Common myeloid progenitor, CD34-positive (primary cell): ENCODE results near the gene PLXNA3.

Source experiments
- CTCF ChIA-PET: fragments of 350-600 bp; sonication (Branson Sonifier 250); formaldehyde crosslinking; loops from one replicate; lab custom pipeline; 2021; ENCODE audit warnings: antibody characterized with exemption; lab: Charles Lee
- POLR2A ChIA-PET: fragments of 350-600 bp; sonication (Branson Sonifier 250); formaldehyde crosslinking; loops from one replicate; lab custom pipeline; 2021; ENCODE audit warnings: antibody characterized with exemption; lab: Charles Lee
- DNase-seq, 3 donors: peaks; one replicate each; pipeline versions ENCODE4 v3.0.0 to v3.0.0-alpha.2; 2013
- H3K27ac ChIP-seq, 2 experiments: 1 replicate in 1 of 2; 2 replicates in 1 of 2; pipeline ENCODE4 v1.7.0; 2013; ENCODE audit warnings: inconsistent platforms in 2 of 2, low read length in 2 of 2, mild to moderate bottlenecking in 2 of 2, low read depth in 1 of 2, moderate library complexity in 1 of 2; ENCODE audit not compliant: severe bottlenecking in 2 of 2, insufficient read depth in 1 of 2, poor library complexity in 1 of 2
- H3K27me3 ChIP-seq, 5 experiments: replicated peaks in 2 of 5; 1 replicate in 3 of 5; 2 replicates in 2 of 5; pipeline versions ENCODE4 v1.6.1 to v1.7.0; 2013; ENCODE audit warnings: low read length in 4 of 5, mild to moderate bottlenecking in 2 of 5, moderate library complexity in 2 of 5, inconsistent platforms in 1 of 5; ENCODE audit not compliant: insufficient read depth in 5 of 5, control insufficient read depth in 4 of 5
- H3K36me3 ChIP-seq, 4 experiments: 1 replicate in 2 of 4; 2 replicates in 2 of 4; pipeline versions ENCODE4 v1.6.1 to v1.7.0; 2013; ENCODE audit warnings: low read length in 3 of 4, control low read depth in 1 of 4, mild to moderate bottlenecking in 1 of 4; ENCODE audit not compliant: control insufficient read depth in 4 of 4, insufficient read depth in 4 of 4
- H3K4me1 ChIP-seq, 4 experiments: 1 replicate in 3 of 4; 2 replicates in 1 of 4; pipeline versions ENCODE4 v1.6.1 to v1.7.1; 2013; ENCODE audit warnings: low read length in 3 of 4, mild to moderate bottlenecking in 3 of 4, control low read depth in 1 of 4, inconsistent platforms in 1 of 4, moderate library complexity in 1 of 4; ENCODE audit not compliant: control insufficient read depth in 4 of 4, insufficient read depth in 4 of 4; ENCODE audit errors: control extremely low read depth in 1 of 4
- H3K4me3 ChIP-seq, 7 experiments: 1 replicate in 4 of 7; 2 replicates in 3 of 7; pipeline versions ENCODE4 v1.5.1 to v1.7.0; 2013; ENCODE audit warnings: mild to moderate bottlenecking in 7 of 7, low read length in 6 of 7, moderate library complexity in 6 of 7, inconsistent platforms in 2 of 7, low read depth in 2 of 7, control low read depth in 1 of 7; ENCODE audit not compliant: insufficient read depth in 4 of 7, control insufficient read depth in 1 of 7; ENCODE audit errors: extremely low read depth in 1 of 7
- H3K9me3 ChIP-seq, 5 experiments: 1 replicate in 4 of 5; 2 replicates in 1 of 5; pipeline versions ENCODE4 v1.6.1 to v1.7.1; 2013; ENCODE audit warnings: low read length in 4 of 5, mild to moderate bottlenecking in 2 of 5, inconsistent platforms in 1 of 5, low read depth in 1 of 5, moderate library complexity in 1 of 5; ENCODE audit not compliant: control insufficient read depth in 4 of 5, insufficient read depth in 2 of 5; ENCODE audit errors: control extremely low read depth in 1 of 5
- WGBS: methylation state at CpG from one replicate; pipeline ENCODE4 v1.1.5; 2013; ENCODE audit not compliant: insufficient coverage; 5-methylcytosine and 5-hydroxymethylcytosine counted together

PLXNA3 gene

DNA sequence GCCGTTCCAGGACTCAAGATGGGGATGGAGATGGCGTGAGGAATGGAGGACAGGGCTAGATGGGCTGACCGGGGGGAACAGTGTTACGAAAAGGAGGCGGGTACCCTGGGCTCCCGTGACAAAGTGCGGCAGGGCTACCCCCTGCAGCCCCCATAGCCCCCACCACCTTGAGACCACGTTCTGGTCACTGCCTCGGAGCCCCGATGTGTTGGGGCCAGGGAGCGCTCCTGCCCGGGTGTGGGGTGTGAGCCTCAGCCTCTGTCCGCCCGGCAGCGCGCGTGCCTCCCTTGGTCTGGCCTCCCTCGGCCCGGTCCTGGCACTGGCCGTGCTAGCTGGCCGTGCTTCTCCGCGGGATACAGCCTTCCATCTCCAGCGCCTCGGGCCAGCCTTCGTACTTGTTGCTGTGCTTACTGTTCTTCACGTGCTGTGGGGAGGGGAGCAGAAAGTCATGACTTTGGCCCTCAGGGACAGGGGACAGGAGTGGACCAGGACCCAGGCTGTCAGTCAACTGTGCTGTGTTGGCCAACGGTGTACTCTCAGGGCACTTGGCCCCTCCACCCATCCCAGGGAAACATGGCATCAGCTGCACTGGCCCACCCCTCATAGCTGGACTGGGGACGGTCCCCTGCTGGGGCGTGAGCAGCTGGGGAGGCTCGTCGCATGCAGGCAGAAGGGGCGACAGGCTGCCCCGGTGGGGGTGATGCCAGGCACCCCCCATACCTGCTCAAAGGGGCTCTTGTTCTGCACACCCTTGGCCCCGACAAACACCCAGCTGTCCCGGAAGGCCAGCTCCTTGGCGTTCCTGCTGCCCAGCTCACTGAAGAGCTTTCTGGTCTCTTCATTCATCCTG lies 48.6 kb downstream of the PLXNA3 start:
- ChIA-PET POLR2A (no interaction called here), CTCF (interaction anchor here (0.8 kb wide), 1 partner anchor 20 kb away, joined by 4 read pairs; no protein-coding TSS in a partner anchor)
- Histone ChIP-seq H3K4me1 (peaks cover 0 to 8% (median 3%) of the 10 kb centered on the region in 4 experiments), H3K27me3 (peaks cover 0 to 14% (median 0%) of the 10 kb centered on the region in 5 experiments), H3K9me3 (peaks cover 0 to 13% (median 0%) of the 10 kb centered on the region in 5 experiments), H3K4me3 (no peak overlapping the region), H3K27ac (no peak overlapping the region), H3K36me3 (peaks cover 0 to 41% (median 9%) of the 10 kb centered on the region in 4 experiments)
- DNase-seq: no peak
- 95% methylated on average over 32 of the region's 37 CpGs for WGBS

DNA sequence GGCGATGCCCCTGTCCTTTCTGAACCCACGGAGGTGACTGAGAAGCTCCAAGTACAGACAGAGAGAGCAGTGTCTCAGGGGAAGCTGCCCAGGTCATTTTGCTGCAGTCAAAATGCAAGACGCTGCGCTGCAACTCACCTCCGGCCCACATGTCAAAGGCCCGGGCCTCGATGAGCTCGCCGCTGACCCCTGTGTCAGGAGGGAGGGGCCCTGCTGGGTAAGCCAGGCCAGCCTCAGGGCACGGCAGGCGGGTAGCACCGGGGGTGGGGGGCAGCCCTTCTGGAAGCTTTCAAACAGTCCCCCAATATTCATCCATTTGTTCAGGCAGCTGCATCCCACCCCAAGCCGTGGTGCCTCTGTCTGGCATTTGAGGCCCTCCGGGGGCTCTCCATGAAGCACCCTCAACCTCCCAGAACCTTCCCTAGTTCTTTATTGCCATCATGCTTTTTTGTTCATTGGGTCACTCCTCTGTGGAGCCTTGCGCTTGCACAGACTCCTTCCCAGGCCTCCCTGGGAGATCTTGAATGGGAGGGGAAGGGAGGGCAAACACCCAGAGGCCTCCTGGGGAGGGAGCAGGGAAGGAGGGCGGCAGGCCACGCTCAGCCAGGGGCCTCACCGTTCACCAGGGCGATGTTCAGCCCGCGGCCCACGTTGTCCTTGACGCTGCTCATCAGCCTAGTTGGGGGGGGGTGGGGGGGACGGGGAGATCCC lies 49.7 kb downstream of the PLXNA3 start:
- Histone ChIP-seq H3K27me3 (peaks cover 0 to 14% (median 0%) of the 10 kb centered on the region in 5 experiments), H3K27ac (no peak overlapping the region), H3K36me3 (peaks cover 0 to 41% (median 9%) of the 10 kb centered on the region in 4 experiments), H3K9me3 (peaks cover 0 to 13% (median 0%) of the 10 kb centered on the region in 5 experiments), H3K4me1 (peaks cover 0 to 16% (median 3%) of the 10 kb centered on the region in 4 experiments), H3K4me3 (no peak overlapping the region)
- DNase-seq: no peak
- POLR2A ChIA-PET: no interaction called here
- CTCF ChIA-PET: interaction anchor here (0.8 to 1.4 kb wide), 2 partner anchors 19 kb away, joined by 4 read pairs; no protein-coding TSS in a partner anchor
- 91% methylated on average over 23 of the region's 24 CpGs for WGBS

DNA sequence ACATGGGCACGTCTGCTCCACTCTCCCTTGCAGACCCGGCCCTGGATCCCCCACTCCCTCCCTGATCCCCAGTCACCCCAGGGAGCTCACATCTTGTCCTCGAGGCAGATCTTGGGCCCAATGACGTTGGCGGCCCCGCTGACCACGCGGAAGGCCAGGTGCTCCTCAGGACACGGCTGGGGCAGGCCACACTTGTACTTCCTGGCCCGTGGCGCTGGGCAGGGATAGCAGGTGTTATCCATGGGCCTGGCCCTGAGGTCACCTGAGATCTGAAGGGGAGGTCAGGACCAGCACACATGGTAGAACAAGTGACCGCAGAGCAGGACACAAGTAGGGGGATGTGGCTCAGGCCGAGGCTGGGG lies 50.3 kb downstream of the PLXNA3 start:
- ChIA-PET POLR2A (no interaction called here), CTCF (interaction anchor here (1.4 kb wide), 1 partner anchor 18 kb away, joined by 4 read pairs; no protein-coding TSS in a partner anchor)
- Histone ChIP-seq H3K9me3 (peaks cover 0 to 13% (median 0%) of the 10 kb centered on the region in 5 experiments), H3K27me3 (peaks cover 0 to 14% (median 0%) of the 10 kb centered on the region in 5 experiments), H3K36me3 (peaks cover 0 to 41% (median 9%) of the 10 kb centered on the region in 4 experiments), H3K4me1 (peaks cover 0 to 18% (median 3%) of the 10 kb centered on the region in 4 experiments), H3K4me3 (no peak overlapping the region), H3K27ac (no peak overlapping the region)
- no peak for DNase-seq
- WGBS: 93% methylated on average over 10 of the region's 13 CpGs

- Histone ChIP-seq H3K27ac (no peak overlapping the region), H3K4me3 (no peak overlapping the region), H3K27me3 (peaks cover 0 to 14% (median 0%) of the 10 kb centered on the region in 5 experiments), H3K9me3 (peaks cover 0 to 13% (median 0%) of the 10 kb centered on the region in 5 experiments), H3K4me1 (peaks cover 0 to 21% (median 3%) of the 10 kb centered on the region in 4 experiments), H3K36me3 (peaks cover 0 to 41% (median 9%) of the 10 kb centered on the region in 4 experiments)
- POLR2A ChIA-PET: no interaction called here
- no peak for DNase-seq
- WGBS: 90% methylated on average over 2 of the region's 5 CpGs
- CTCF ChIA-PET: no interaction called here
Observed at GRCh38 chrX:154509455-154509854, 51.4 kb downstream of the PLXNA3 start.

DNA sequence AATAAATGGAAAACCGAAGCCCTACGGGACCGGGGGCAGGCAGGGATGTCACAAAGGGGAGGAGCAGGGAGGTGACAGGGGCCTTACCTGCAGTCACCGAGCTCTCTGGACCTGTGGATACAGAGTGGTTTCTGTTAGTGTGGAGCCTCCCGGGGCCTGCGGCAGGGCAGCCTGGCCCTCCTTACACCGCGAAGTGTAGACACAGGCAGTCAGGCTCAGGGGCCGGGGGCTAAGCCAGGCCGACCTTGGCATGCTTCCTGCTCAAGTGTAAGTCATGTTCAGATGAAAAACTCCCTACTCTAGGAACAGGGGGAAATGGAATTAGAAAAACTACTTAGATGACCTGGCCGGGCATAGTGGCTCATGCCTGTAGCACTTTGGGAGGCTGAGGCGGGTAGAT lies 53.7 kb downstream of the PLXNA3 start:
- 75% methylated on average over 2 of the region's 12 CpGs for WGBS
- peaks cover 0 to 32% (median 11%) of the 10 kb centered on the region in 4 experiments for H3K4me1 ChIP-seq
- ChIA-PET POLR2A (interaction anchor here (0.6 kb wide), 1 partner anchor 21 kb away, joined by 3 read pairs; the partner anchor contains the start of gene SLC10A3), CTCF (no interaction called here)
- DNase-seq: peak in 1 of 3 donors; percentile 8
- peaks cover 0 to 16% (median 0%) of the 10 kb centered on the region in 5 experiments for H3K9me3 ChIP-seq
- peak overlapping the region in 1 of 2 experiments; percentile 61 for H3K27ac ChIP-seq
- peak overlapping the region in 1 of 7 experiments; percentile 11 for H3K4me3 ChIP-seq
- H3K27me3 ChIP-seq: peaks cover 0 to under 1% (median 0%) of the 10 kb centered on the region in 5 experiments
- H3K36me3 ChIP-seq: peaks cover 0 to 25% (median 9%) of the 10 kb centered on the region in 4 experiments

DNA sequence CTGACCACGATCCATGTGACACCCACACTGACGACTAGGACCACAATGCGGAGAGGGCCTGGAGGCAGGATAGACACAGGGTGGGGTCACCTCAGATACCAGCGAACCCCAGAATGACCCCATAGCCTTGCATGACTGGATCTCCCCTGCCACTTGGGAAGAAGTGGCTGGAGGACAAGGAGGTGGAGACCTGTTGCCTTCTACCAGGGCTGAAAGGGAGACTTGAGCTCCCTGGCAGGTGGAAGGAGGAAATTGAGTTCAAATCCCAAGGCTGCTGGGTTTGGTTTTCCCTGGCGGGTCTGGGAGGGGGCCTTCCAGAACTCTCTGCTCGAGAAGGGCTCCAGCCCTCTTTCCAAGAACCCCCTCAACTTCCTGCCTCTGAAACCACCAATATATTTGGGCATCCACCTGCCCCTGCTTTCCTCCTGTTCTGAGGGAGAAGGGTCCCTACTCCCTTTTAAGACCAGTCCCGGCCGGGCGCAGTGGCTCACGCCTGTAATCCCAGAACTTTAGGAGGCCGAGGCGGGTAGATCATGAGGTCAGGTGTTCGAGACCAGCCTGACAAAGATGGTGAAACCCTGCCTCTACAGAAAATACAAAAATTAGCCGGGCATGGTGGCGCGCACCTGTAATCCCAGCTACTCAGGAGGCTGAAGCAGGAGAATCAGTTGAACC lies 54.9 kb downstream of the PLXNA3 start:
- CTCF ChIA-PET: interaction anchor here (1.3 kb wide), 1 partner anchor 20 kb away, joined by 3 read pairs; no protein-coding TSS in a partner anchor

More for the DNA sequence above, 54.9 kb downstream of the PLXNA3 start:
- Histone ChIP-seq H3K27ac (no peak overlapping the region), H3K9me3 (peaks cover 0 to 13% (median 0%) of the 10 kb centered on the region in 5 experiments), H3K27me3 (peaks cover 0 to 8% (median 0%) of the 10 kb centered on the region in 5 experiments), H3K4me1 (peaks cover 0 to 36% (median 12%) of the 10 kb centered on the region in 4 experiments), H3K36me3 (peaks cover 0 to 16% (median 5%) of the 10 kb centered on the region in 4 experiments), H3K4me3 (no peak overlapping the region)
- POLR2A ChIA-PET: no interaction called here
- WGBS: 95% methylated on average over 14 of the region's 16 CpGs
- no peak for DNase-seq
